RWPE1 (cell line): ENCODE measurements around the gene DOC2A.
A peak's percentile ranks its signal among the peaks of the same experiment; 100 is the strongest.

ENCODE experiments used
- CTCF ChIA-PET: fragments of 350-600 bp; sonication (Branson Sonifier 250); formaldehyde crosslinking; extraction: SDS; loops from one replicate; lab custom pipeline; 2021; lab: Yijun Ruan, JAX
- POLR2A ChIA-PET: fragments of 400-600 bp; formaldehyde crosslinking; extraction: SDS; loops from one replicate; lab custom pipeline; 2020; ENCODE audit warnings: antibody characterized with exemption; ENCODE audit not compliant: low non-redundant PET; lab: Yijun Ruan, JAX
- DNase-seq: peaks from one replicate; pipeline ENCODE4 v3.0.0; 2012; ENCODE audit warnings: low spot score
- H3K27ac ChIP-seq: fragments of 450-650 bp; 2 replicates; pipeline ENCODE4 v1.5.1; 2017
- TF ChIP-seq, protein P1 (sequence below): fragments of 450-650 bp; conservative IDR thresholded peaks from 2 replicates; pipeline ENCODE4 v1.5.1; 2017; ENCODE audit warnings: low read depth, mild to moderate bottlenecking

DOC2A gene

DNA sequence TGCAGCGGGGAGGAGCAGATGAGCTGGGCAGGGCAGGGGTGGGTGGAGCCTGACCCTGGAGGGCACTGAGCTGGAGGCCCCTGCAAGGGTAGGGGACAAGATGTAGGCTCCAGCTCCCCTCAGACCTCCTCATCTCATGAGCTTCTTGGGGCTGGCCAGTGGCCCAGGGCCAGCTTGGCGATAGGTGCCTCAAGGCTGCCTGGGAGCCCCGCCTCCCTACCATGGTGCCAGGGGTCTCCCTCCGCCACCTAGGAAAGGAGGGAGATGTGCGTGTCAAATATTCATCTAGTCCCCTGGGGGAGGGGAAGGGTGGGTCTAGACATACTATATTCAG is 19.3 kb downstream of the DOC2A start:
- CTCF ChIA-PET = no interaction called here
- TF ChIP-seq, protein P1, sequence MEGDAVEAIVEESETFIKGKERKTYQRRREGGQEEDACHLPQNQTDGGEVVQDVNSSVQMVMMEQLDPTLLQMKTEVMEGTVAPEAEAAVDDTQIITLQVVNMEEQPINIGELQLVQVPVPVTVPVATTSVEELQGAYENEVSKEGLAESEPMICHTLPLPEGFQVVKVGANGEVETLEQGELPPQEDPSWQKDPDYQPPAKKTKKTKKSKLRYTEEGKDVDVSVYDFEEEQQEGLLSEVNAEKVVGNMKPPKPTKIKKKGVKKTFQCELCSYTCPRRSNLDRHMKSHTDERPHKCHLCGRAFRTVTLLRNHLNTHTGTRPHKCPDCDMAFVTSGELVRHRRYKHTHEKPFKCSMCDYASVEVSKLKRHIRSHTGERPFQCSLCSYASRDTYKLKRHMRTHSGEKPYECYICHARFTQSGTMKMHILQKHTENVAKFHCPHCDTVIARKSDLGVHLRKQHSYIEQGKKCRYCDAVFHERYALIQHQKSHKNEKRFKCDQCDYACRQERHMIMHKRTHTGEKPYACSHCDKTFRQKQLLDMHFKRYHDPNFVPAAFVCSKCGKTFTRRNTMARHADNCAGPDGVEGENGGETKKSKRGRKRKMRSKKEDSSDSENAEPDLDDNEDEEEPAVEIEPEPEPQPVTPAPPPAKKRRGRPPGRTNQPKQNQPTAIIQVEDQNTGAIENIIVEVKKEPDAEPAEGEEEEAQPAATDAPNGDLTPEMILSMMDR = no peak
- H3K27ac ChIP-seq = peak overlapping the region; percentile 97
- POLR2A ChIA-PET = no interaction called here
- no peak for DNase-seq

- TF ChIP-seq, protein P1 = no peak
- DNase-seq = no peak
- peak overlapping the region; percentile 97 for H3K27ac ChIP-seq
- CTCF ChIA-PET = no interaction called here
- POLR2A ChIA-PET = no interaction called here
These were observed 19.8 kb downstream of the DOC2A start for GRCh38 chr16:29990883-29991570.

- TF ChIP-seq, protein P1 = no peak
- ChIA-PET POLR2A (no interaction called here), CTCF (no interaction called here)
- DNase-seq = no peak
- H3K27ac ChIP-seq = no peak overlapping the region
These were observed 20.8 kb downstream of the DOC2A start for GRCh38 chr16:29990034-29990433.

- peak overlapping the region; percentile 50 for H3K27ac ChIP-seq
- ChIA-PET CTCF (no interaction called here), POLR2A (no interaction called here)
- TF ChIP-seq, protein P1 = no peak
- DNase-seq = no peak
These were observed 21.5 kb downstream of the DOC2A start for GRCh38 chr16:29989111-29989858.

GRCh38 chr16:29988346-29989075 is 22.3 kb downstream of the DOC2A start:
- POLR2A ChIA-PET = no interaction called here
- CTCF ChIA-PET = no interaction called here
- TF ChIP-seq, protein P1 = no peak
- H3K27ac ChIP-seq = peak overlapping the region; percentile 50
- no peak for DNase-seq

- TF ChIP-seq, protein P1 = no peak
- peak overlapping the region; percentile 50 for H3K27ac ChIP-seq
- DNase-seq = no peak
- CTCF ChIA-PET = interaction anchor here (0.6 to 0.8 kb wide), 2 partner anchors 18 to 61 kb away, joined by 3 read pairs; no protein-coding TSS in a partner anchor
- POLR2A ChIA-PET = no interaction called here
These were observed 23.3 kb downstream of the DOC2A start for GRCh38 chr16:29987371-29988085.
